HG02678 (cell line): ENCODE data around the gene LILRB1.
A peak's percentile ranks its signal among the peaks of the same experiment; 100 is the strongest.
"Not testable (repeated sequence)": the region's sequence is repeated elsewhere in the genome, so short reads cannot be mapped to it uniquely, and the experiment has no call there.

Source experiments
- ATAC-seq: cut with Tn5 transposase; IDR thresholded peaks from one replicate; pipeline ENCODE4 v1.9.1; 2021; ENCODE audit warnings: mild to moderate bottlenecking, moderate library complexity; ENCODE audit not compliant: unreplicated experiment

The LILRB1 gene

GRCh38 chr19:54630262-54630661 lies at the start of gene LILRB1:
TSS of gene LILRB1 (plus strand) at chr19:54630484. CDS start at chr19:54631074, 590 bp downstream.
- not testable (repeated sequence) for ATAC-seq

DNA sequence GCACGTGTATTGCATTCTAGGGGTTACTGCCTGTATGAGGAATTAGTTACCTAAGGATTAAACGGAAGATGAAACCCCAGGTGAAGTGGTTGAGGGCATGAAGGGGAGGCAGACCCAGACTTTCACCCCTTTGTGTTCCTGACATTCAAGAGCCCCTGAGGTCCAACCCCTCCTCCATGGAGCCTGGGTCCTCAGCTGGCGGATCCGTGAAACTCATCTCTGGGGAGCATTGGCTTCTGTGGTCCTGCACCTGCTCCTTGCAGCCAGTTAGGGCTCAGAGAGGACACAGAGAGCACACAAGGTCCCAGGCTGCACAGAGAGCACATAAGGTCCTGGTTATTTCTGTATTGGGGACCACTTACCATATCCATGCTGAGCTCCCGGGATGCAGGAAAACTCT lies 43.9 kb upstream of the LILRB1 start:
- ATAC-seq: no peak

- no peak for ATAC-seq
Observed at GRCh38 chr19:54587026-54587425, 43.3 kb upstream of the LILRB1 start.

DNA sequence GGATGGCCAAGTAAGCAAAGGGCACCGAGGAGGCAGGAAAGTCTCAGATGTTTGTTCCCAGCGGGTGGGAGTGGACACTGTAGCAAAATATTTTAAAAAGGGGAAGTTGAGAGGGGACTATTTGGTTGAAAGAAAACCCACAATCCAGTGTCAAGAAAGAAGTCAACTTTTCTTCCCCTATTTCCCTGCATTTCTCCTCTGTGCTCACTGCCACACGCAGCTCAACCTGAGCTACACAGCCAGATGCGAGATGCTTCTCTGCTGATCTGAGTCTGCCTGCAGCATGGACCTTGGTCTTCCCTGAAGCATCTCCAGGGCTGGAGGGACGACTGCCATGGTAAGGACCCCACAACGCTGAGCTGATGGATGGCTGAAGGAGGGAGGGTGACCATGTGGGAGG lies 36.8 kb upstream of the LILRB1 start, which contains the start of gene LILRA1:
Gene LILRA1, plus strand, starts transcription at position 188 of the 400 bp plus-strand sequence. CDS start 613 bp downstream, outside the sequence.
- not testable (repeated sequence) for ATAC-seq

DNA sequence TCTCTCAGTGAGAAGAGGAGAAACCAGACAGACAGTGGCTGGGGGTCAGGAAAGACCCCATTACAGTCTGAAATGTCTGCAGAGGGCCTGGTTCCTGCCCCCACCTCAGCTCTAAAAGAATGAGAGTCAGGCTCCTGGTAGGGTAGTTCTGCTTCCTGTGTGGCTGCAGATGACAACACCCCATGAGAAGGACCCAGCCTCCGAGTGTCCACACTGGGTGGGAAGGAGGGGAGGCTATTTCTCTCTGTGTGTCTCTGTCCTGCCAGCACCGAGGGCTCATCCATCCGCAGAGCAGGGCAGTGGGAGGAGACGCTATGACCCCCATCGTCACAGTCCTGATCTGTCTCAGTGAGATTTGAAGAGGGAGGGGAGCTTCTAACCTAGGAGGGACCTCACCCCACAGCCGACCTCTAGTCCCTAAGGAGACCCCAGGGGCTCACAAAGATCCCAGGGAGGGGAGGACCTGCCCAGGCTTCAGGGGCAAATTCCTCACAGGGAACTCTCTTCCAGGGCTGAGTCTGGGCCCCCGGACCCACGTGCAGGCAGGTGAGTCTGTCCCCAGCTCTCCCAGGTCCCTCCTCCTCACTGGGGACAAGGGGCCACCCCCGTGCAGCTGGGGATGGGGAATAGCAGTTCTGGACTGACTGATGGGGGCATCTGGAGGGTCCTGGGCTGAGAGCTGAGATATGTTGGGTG lies 36.2 kb upstream of the LILRB1 start:
- not testable (repeated sequence) for ATAC-seq

DNA sequence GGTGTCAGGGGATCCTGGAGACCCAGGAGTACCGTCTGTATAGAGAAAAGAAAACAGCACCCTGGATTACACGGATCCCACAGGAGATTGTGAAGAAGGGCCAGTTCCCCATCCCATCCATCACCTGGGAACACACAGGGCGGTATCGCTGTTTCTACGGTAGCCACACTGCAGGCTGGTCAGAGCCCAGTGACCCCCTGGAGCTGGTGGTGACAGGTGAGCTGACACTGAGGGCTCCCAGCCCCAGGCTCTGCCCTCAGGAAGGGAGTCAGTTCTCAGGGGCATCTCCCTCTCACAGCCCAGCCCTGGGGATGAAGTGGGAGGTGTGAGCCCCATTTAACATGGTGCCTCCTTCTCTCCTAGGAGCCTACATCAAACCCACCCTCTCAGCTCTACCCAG lies 35.5 kb upstream of the LILRB1 start:
- ATAC-seq: no peak

DNA sequence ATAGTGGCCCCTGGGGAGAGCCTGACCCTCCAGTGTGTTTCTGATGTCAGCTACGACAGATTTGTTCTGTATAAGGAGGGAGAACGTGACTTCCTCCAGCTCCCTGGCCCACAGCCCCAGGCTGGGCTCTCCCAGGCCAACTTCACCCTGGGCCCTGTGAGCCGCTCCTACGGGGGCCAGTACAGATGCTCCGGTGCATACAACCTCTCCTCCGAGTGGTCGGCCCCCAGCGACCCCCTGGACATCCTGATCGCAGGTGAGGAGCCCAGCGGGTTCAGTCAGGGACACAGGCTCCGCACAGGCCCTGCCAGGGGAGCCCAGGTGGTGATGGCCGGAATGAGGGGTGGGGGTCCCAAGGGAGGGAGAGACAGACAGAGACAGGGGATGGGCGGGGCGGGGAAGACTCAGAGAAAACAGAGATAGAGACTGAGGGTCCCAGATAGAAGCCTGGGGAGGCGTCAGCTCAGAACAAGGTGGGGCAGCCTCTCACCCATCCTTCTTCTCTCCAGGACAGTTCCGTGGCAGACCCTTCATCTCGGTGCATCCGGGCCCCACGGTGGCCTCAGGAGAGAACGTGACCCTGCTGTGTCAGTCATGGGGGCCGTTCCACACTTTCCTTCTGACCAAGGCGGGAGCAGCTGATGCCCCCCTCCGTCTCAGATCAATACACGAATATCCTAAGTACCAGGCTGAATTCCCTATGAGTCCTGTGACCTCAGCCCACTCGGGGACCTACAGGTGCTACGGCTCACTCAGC lies 34.4 kb upstream of the LILRB1 start:
- ATAC-seq: not testable (repeated sequence)

DNA sequence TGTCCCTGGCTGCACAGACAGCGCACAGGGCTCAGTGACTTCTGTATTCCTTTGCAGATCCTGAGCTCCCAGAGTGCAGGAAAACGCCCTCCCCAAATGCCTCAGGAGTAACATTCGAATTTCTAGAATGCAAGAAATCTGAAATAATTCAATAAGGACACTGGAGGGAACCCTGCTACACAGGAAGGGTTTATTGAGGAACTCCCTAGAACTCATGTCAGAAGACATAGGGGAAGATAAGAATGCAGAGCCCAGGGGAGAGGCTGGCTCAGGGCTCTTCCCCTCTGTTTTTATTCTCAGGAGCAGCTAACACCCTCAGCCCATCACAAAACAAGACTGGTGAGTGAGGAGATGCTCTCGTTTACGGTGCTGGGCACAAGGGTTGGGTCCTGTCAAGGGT lies 30.1 kb upstream of the LILRB1 start:
- ATAC-seq: no peak

- no peak for ATAC-seq
Observed at GRCh38 chr19:54606230-54606629, 24.1 kb upstream of the LILRB1 start.

DNA sequence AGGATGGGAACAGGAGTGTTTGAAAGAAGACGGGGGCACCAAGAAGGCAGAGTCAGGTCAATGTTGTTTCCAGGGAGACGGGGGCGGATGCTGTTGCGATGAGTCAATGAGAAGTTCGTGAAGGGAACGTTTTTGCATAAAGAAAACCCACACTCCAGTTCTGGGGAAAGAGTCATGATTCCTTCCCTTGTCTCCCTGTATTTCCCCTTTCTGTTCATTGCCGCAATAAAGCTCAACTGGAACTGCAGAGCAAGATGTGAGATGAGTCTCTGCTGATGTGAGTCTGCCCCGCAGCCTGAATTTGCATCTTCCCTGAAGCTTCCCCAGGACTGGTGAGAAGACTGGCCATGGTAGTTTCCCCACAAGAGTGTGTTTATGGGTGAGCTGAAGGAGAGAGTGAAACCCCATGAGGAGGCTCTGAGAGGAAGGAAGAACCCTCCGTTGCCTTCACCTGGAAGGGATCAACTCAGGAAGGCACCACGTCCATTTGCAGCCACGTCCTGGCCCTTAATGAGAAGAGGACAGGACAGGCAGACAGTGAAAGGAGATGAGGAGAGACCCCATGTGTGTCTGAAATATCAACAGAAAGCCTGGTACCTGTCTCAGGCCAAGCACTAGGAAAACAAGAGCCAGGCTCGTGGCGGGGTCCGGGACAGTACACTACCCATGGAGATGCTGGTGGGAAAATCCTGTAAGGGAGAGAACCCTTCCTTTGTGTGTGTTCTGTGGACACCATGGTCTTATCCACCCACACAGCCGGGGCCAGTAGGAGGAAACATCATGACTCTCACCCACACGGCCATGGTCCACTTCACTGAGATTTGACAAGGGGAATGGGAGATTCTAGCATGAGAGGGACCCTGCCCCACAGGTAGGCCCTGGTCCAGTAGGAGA lies 23.1 kb upstream of the LILRB1 start:
- ATAC-seq: peak; percentile 67

DNA sequence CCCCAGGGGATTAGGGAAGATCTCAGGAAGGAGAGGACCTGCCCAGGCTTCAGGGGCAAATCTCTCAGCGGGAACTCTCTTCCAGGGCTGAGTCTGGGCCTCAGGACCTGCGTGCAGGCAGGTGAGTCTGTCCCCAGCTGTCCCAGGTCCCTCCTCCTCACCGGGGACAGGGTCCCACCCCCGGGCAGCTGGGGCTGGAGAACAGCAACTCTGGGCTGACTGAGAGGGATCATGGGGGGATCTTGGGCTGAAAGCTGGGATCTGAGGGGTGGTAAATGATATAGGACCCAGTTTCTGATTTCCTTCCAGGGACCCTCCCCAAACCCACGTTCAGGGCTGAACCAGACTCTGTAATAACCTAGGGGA lies 22.5 kb upstream of the LILRB1 start:
- ATAC-seq: no peak

DNA sequence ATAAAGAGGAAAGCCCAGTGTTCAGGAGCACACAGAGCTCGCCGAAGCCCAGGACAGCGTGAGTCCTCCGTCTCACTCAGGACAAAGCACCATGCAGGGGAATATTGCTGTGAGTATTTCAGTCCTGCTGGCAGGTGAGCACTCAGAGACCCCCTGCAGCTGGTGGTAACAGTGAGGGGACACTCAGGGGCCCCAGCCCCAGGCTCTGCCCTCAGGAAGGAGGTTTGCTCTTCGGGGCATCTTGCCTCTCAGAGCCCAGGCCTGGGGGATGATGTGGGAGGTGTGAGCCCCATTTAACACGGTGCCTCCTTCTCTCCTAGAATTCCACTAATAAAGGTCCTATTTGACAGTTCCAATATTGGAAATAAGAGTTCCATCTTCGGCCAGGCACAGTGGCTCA lies 22.1 kb upstream of the LILRB1 start:
- ATAC-seq: no peak

GRCh38 chr19:54608792-54609191 lies 21.5 kb upstream of the LILRB1 start:
- ATAC-seq: no peak

GRCh38 chr19:54609356-54609791 lies 20.9 kb upstream of the LILRB1 start:
- no peak for ATAC-seq

DNA sequence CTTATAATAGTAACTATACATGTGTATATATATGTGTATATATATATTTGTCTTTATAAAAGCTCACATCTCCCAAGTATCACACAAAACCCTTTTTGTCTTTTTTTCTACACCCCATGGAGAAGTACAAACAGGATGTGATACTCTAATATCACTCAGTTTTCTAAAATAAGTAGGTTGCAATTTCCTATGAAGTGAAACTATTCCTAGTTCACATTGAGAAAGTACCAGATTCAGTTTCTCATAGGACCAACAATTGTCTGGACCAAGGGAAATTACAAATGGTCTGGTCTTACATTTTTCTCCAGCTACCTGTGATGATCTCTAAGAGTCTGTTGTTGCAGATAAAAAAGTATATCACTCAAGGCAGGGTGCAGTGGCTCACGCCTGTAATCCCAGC lies 17.9 kb upstream of the LILRB1 start:
- ATAC-seq: no peak

DNA sequence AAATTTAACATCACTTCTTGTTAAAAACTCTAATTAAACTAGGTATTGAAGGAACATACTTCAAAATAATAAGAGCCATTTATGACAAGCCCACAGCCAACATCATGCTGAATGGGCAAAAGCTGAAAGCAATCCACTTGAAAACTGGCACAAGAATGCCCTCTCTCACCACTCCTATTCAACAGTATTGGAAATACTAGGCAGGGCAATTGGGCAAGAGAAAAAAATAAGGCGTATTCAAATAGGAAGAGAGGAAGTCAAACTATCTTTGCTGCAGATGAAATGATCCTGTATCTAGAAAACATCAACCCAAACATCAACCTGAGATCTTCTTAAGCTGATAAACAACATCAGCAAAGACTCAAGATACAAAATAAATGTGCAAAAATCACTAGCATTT lies 15.6 kb upstream of the LILRB1 start:
- no peak for ATAC-seq

- peak; percentile 38 for ATAC-seq
Observed at GRCh38 chr19:54616057-54616456, 14.2 kb upstream of the LILRB1 start.

DNA sequence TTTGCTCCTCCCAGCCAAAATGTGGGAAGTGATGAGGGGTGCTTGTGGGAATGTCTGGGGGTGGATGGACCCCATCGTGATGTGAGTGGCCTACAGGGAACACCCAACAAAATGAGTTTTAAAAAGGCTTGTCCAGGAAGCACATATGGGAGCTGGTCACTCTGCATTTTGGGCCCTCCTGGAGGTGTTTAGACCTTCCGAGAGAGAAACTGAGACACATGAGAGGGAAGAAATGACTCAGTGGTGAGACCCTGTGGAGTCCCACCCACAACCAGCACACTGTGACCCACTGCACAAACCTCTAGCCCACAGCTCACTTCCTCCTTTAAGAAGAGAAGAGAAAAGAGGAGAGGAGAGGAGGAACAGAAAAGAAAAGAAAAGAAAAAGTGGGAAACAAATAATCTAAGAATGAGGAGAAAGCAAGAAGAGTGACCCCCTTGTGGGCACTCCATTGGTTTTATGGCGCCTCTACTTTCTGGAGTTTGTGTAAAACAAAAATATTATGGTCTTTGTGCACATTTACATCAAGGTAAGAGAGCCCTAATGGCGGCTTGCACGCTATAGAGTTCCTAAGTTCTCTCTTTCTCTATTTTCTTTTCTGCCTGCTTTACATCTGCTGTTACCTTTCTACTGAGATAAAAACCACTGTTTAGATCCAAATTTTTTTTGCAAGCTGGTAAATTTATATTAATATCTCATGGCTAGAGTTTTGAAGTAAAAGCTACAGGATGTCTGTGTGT lies 13.3 kb upstream of the LILRB1 start:
- peak; percentile 84 for ATAC-seq

DNA sequence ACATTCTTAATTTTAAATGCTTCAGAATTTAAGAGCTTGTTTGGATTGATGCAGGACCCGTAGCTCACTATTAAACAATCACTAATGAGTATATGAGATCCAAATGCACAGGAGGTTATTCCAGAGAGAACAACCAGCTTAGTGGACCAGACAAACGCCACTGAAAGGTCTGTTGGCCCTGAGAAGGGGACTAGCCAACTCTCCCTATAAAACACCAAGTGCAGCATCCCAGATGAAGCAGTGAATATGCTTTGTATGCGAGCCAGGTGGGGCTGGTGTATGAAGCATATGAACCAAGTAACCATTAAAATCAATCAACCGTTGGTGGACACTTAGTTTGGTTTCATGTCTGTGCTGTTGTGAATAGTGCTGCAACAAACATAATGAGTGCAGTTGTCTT lies 9.8 kb upstream of the LILRB1 start:
- no peak for ATAC-seq

DNA sequence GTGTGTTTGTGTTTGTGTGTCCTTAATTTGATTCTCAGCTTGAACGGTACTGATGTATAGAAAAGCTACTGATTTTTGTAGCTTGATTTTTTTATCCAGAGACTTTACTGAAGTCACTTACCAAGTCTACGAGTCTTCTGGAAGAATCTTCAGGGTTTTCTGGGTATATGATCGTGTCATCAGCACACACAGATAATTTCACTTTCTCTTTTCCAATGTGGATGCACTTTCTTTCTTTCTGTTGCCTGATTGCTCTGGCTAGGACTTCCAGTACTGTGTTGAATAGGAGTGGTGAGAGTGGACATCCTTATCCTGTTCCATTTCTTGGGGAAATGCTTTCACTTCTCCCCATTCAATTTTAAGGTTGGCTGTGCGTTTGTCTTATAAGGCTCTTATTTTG lies 7.9 kb upstream of the LILRB1 start:
- no peak for ATAC-seq

- not testable (repeated sequence) for ATAC-seq
Observed at GRCh38 chr19:54624234-54624633, 6.0 kb upstream of the LILRB1 start.
